Ovary (tissue), 9 donors: ENCODE data around the gene SPATA13. TPM values are rescaled to one million over a fixed set of nuclear protein-coding genes. Genes with fewer than 3 reads are reported as not detected.

ENCODE experiments used
- DNase-seq, 5 donors: peaks; one replicate each; pipeline ENCODE4 v3.0.0-alpha.2; 2019 to 2020
- H3K27ac ChIP-seq, 2 donors: fragments of 200-600 bp; one replicate each; pipeline versions ENCODE4 v1.5.1 to v1.8.0; 2019 to 2022
- H3K27me3 ChIP-seq: fragments of 200-600 bp; one replicate; pipeline ENCODE4 v1.8.0; 2022
- H3K36me3 ChIP-seq: fragments of 200-600 bp; sonication (generic); one replicate; pipeline ENCODE4 v1.5.1; 2019
- H3K4me1 ChIP-seq: one replicate; pipeline ENCODE4 v1.8.1; 2013; ENCODE audit warnings: mild to moderate bottlenecking, moderate library complexity; ENCODE audit not compliant: insufficient read depth
- H3K4me3 ChIP-seq: fragments of 200-600 bp; sonication (generic); one replicate; pipeline ENCODE4 v1.5.1; 2017
- H3K9me3 ChIP-seq, 2 donors: fragments of 200-600 bp in 1 of 2; sonication (generic) in 1 of 2; one replicate each; pipeline versions ENCODE4 v1.5.1 to v1.8.1; 2013 to 2019; ENCODE audit warnings: mild to moderate bottlenecking in 1 of 2, moderate library complexity in 1 of 2
- CTCF ChIP-seq, 3 donors: fragments of 450-650 bp in 2 of 3; fragments of 200-600 bp in 1 of 3; IDR thresholded peaks; one replicate each; pipeline versions ENCODE4 v1.5.1 to v1.8.0; 2016 to 2022; ENCODE audit warnings: antibody characterized with exemption in 3 of 3, mild to moderate bottlenecking in 1 of 3
- EP300 ChIP-seq: sonication (generic); formaldehyde crosslinking; IDR thresholded peaks from one replicate; pipeline ENCODE4 v1.6.1; 2017; ENCODE audit warnings: antibody characterized with exemption
- POLR2A ChIP-seq: fragments of 450-650 bp; IDR thresholded peaks from one replicate; pipeline ENCODE4 v1.6.1; 2017; ENCODE audit warnings: antibody characterized with exemption, mild to moderate bottlenecking, moderate library complexity
- WGBS, 3 donors: extraction: QIAGEN DNeasy Blood & Tissue Kit in 1 of 3; methylation state at CpG; one replicate each; pipeline versions ENCODE4 v1.1.5 to v1.1.7; 2013 to 2017; 5-methylcytosine and 5-hydroxymethylcytosine counted together
- intact Hi-C, 4 donors: fragments of 100-400 bp; cut with DNase I; formaldehyde crosslinking; loops; one replicate each; pipeline versions ENCODE4 v1.11.0 to v1.15.1; 2022 to 2023
- polyA plus RNA-seq, 2 donors: library from polyadenylated mRNA; stranded (reverse); fragments of 200-250 nt in 1 of 2; fragments of 350-450 nt in 1 of 2; fragmentation: Illumina TruSeq in 1 of 2; extraction: RNeasy Lipid Tissue Mini Kit (QIAGEN cat#74804) in 1 of 2; gene quantifications; one replicate each; pipeline ENCODE4 v1.2.3, GENCODE V29; 2013 to 2014
- total RNA-seq, 7 donors: library from RNA; depleted of rRNA in 2 of 7; stranded (reverse); fragments of >200 nt in 2 of 7; fragmentation: NEBNext Ultra II Directional in 3 of 7; extraction: Animal tissue kit (Norgen Biotek cat#: 25700) in 3 of 7; gene quantifications; one replicate each; pipeline versions ENCODE4 v1.1.0 to v1.2.4, GENCODE V29; 2016 to 2023
- donor health status: DM: no; HTN: no; CAD: no; lungs with moderate emphysema.
- donor health status: DM: no; HTN: no; CAD: no.
- donor health status: Bipolar disorder and iron deficiency.
- donor health status: DM: yes; HTN: yes; CAD: no.
- donor health status: DM: no; HTN: no; CAD: no.
- donor health status: DM: yes; HTN: yes; CAD: no.

Gene SPATA13
- total and polyA plus RNA-seq, 9 donors: 11.1 to 60.3 (median 30.0) TPM

GRCh38 chr13:24147570-24147963 is 13.0 kb upstream of the SPATA13 start:
- WGBS, 3 donors: 63 to 94% (median 94%) methylated on average over 6 of the region's 6 CpGs
- intact Hi-C loops: no loop called here
- H3K27ac ChIP-seq: no peak overlapping the region

GRCh38 chr13:24148414-24149235 is 11.9 kb upstream of the SPATA13 start:
- no peak for DNase-seq

More at GRCh38 chr13:24147570-24147963, 13.0 kb upstream of the SPATA13 start:
- Histone ChIP-seq H3K9me3 (no peaks in the 10 kb centered on the region), H3K4me3 (no peak overlapping the region), H3K27me3 (no peaks in the 10 kb centered on the region), H3K4me1 (peaks cover 5% of the 10 kb centered on the region), H3K36me3 (no peaks in the 10 kb centered on the region)
- TF ChIP-seq CTCF (IDR thresholded peaks at IDR 0.05) (no peak), POLR2A (no peak), EP300 (no peak)
- no peak for DNase-seq

GRCh38 chr13:24149246-24150032 is 11.1 kb upstream of the SPATA13 start:
- no peaks in the 10 kb centered on the region for H3K9me3 ChIP-seq
- no peaks in the 10 kb centered on the region for H3K27me3 ChIP-seq
- H3K4me1 ChIP-seq: peaks cover 1% of the 10 kb centered on the region
- intact Hi-C loops: no loop called here
- no peak for TF ChIP-seq CTCF (IDR thresholded peaks at IDR 0.05)
- TF ChIP-seq POLR2A: no peak
- TF ChIP-seq EP300: no peak
- WGBS, 3 donors: 90 to 94% (median 92%) methylated on average over 14 of the region's 14 CpGs
- H3K27ac ChIP-seq: no peak overlapping the region
- no peak for DNase-seq
- H3K4me3 ChIP-seq: no peak overlapping the region
- no peaks in the 10 kb centered on the region for H3K36me3 ChIP-seq

More at GRCh38 chr13:24148414-24149235, 11.9 kb upstream of the SPATA13 start:
- H3K9me3 ChIP-seq: no peaks in the 10 kb centered on the region
- no peaks in the 10 kb centered on the region for H3K36me3 ChIP-seq
- TF ChIP-seq EP300 (no peak), CTCF (IDR thresholded peaks at IDR 0.05) (no peak), POLR2A (no peak)
- 58 to 71% (median 64%) methylated on average over 6 of the region's 6 CpGs for WGBS, 3 donors
- H3K4me1 ChIP-seq: peaks cover 1% of the 10 kb centered on the region
- H3K27ac ChIP-seq: no peak overlapping the region
- intact Hi-C loops: no loop called here
- no peak overlapping the region for H3K4me3 ChIP-seq
- no peaks in the 10 kb centered on the region for H3K27me3 ChIP-seq

GRCh38 chr13:24150572-24150971 is 9.9 kb upstream of the SPATA13 start:
- TF ChIP-seq POLR2A (no peak), EP300 (no peak), CTCF (IDR thresholded peaks at IDR 0.05) (no peak)
- Histone ChIP-seq H3K36me3 (no peaks in the 10 kb centered on the region), H3K4me1 (peaks cover 1% of the 10 kb centered on the region), H3K9me3 (no peaks in the 10 kb centered on the region), H3K4me3 (no peak overlapping the region), H3K27me3 (no peaks in the 10 kb centered on the region), H3K27ac (no peak overlapping the region)
- 94 to 96% (median 94%) methylated on average over 3 of the region's 3 CpGs for WGBS, 3 donors
- intact Hi-C loops: no loop called here
- no peak for DNase-seq
